ENCODE measurements around the gene ZNF526.
A peak's percentile ranks its signal among the peaks of the same experiment; 100 is the strongest.

The ZNF526 gene

DNA sequence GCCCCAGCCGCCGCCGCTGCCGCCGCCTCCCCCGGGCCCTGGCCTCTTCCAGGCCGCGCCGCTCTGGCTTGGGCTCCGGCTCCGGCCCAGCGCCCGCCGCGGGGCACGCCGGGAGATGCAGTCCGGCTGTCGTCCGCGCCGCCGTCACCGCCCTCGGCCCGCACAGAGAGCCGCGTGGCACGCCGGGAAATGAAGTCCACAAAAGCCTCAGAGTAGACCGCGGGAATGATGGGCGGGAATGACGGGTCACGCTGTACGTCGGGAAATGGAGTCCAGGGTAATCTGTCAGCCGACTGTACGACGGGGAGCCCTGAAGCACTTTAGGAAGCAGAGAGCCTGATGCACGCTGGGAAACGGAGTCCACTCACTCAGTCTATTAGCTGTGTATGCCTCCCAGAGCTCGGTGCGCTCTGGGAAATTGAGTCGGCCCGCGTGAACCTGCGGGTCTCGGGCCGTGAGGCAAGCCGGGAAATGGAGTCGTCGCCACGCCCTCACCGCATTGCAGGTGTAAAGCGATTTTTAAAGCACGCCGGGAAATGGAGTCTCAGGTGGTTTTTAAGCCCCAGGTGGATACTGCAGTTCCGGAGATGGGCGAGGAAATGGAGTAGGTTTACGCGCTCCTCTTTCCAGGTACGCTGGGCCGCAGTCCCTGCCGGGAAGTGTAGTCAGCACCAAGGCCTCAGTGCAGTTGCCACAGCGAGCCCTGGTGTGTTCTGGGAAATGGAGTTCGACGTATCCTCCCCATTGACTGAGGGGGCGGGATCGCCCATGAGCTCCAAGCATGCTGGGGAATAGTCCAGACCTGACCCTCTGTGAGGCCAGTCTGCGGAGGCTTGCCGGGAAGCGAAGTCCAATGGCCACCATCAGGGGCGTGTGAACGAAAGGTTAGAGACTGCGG lies 22.6 kb downstream of the ZNF526 start, which contains the start of gene GSK3A (continued):
- TF ChIP-seq, protein P1, sequence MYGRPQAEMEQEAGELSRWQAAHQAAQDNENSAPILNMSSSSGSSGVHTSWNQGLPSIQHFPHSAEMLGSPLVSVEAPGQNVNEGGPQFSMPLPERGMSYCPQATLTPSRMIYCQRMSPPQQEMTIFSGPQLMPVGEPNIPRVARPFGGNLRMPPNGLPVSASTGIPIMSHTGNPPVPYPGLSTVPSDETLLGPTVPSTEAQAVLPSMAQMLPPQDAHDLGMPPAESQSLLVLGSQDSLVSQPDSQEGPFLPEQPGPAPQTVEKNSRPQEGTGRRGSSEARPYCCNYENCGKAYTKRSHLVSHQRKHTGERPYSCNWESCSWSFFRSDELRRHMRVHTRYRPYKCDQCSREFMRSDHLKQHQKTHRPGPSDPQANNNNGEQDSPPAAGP (tag by site-specific recombination; IDR thresholded peaks at IDR 0.05): peak; percentile 54; the same call in 1 of the 2 replicates
- TF ChIP-seq, protein P2, sequence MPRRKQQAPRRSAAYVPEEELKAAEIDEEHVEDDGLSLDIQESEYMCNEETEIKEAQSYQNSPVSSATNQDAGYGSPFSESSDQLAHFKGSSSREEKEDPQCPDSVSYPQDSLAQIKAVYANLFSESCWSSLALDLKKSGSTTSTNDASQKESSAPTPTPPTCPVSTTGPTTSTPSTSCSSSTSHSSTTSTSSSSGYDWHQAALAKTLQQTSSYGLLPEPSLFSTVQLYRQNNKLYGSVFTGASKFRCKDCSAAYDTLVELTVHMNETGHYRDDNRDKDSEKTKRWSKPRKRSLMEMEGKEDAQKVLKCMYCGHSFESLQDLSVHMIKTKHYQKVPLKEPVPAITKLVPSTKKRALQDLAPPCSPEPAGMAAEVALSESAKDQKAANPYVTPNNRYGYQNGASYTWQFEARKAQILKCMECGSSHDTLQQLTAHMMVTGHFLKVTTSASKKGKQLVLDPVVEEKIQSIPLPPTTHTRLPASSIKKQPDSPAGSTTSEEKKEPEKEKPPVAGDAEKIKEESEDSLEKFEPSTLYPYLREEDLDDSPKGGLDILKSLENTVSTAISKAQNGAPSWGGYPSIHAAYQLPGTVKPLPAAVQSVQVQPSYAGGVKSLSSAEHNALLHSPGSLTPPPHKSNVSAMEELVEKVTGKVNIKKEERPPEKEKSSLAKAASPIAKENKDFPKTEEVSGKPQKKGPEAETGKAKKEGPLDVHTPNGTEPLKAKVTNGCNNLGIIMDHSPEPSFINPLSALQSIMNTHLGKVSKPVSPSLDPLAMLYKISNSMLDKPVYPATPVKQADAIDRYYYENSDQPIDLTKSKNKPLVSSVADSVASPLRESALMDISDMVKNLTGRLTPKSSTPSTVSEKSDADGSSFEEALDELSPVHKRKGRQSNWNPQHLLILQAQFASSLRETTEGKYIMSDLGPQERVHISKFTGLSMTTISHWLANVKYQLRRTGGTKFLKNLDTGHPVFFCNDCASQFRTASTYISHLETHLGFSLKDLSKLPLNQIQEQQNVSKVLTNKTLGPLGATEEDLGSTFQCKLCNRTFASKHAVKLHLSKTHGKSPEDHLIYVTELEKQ (tag by site-specific recombination; IDR thresholded peaks at IDR 0.05; ENCODE audit: borderline replicate concordance): no peak
- TF ChIP-seq, protein P3, sequence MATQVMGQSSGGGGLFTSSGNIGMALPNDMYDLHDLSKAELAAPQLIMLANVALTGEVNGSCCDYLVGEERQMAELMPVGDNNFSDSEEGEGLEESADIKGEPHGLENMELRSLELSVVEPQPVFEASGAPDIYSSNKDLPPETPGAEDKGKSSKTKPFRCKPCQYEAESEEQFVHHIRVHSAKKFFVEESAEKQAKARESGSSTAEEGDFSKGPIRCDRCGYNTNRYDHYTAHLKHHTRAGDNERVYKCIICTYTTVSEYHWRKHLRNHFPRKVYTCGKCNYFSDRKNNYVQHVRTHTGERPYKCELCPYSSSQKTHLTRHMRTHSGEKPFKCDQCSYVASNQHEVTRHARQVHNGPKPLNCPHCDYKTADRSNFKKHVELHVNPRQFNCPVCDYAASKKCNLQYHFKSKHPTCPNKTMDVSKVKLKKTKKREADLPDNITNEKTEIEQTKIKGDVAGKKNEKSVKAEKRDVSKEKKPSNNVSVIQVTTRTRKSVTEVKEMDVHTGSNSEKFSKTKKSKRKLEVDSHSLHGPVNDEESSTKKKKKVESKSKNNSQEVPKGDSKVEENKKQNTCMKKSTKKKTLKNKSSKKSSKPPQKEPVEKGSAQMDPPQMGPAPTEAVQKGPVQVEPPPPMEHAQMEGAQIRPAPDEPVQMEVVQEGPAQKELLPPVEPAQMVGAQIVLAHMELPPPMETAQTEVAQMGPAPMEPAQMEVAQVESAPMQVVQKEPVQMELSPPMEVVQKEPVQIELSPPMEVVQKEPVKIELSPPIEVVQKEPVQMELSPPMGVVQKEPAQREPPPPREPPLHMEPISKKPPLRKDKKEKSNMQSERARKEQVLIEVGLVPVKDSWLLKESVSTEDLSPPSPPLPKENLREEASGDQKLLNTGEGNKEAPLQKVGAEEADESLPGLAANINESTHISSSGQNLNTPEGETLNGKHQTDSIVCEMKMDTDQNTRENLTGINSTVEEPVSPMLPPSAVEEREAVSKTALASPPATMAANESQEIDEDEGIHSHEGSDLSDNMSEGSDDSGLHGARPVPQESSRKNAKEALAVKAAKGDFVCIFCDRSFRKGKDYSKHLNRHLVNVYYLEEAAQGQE (tag by site-specific recombination; IDR thresholded peaks at IDR 0.05): 0 out of 2 replicates have a peak, but pooled peaks have one; percentile 7
- TF ChIP-seq ZNF214 (tag by site-specific recombination; IDR thresholded peaks at IDR 0.05; ENCODE audit: borderline replicate concordance) (no peak), ZNF2 (tag by site-specific recombination; IDR thresholded peaks at IDR 0.05) (peak; percentile 26; the same call in 1 of the 2 replicates), YY1 (tag by site-specific recombination; IDR thresholded peaks at IDR 0.05) (peak; percentile 86), ZBTB17 (tag by site-specific recombination; IDR thresholded peaks at IDR 0.05) (peak; percentile 99), ZNF629 (tag by site-specific recombination; IDR thresholded peaks at IDR 0.05) (peak; percentile 72), ZFHX2 (tag by site-specific recombination; conservative IDR thresholded peaks at IDR 0.05) (peak; percentile 76), SP3 (tag by site-specific recombination; IDR thresholded peaks at IDR 0.05) (peak; percentile 99), ZBTB20 (tag by site-specific recombination; IDR thresholded peaks at IDR 0.05) (peak; percentile 93), ZXDB (tag by site-specific recombination; IDR thresholded peaks at IDR 0.05) (peak; percentile 97), REPIN1 (tag by site-specific recombination; IDR thresholded peaks at IDR 0.05; ENCODE audit: low read depth) (no peak), ZBTB8A (tag by site-specific recombination; IDR thresholded peaks at IDR 0.05) (peak; percentile 36), ZNF391 (tag by site-specific recombination; IDR thresholded peaks at IDR 0.05; ENCODE audit: borderline replicate concordance, low read depth) (0 out of 2 replicates have a peak, but pooled peaks have one; percentile 24), WT1 (tag by site-specific recombination; IDR thresholded peaks at IDR 0.05) (0 out of 2 replicates have a peak, but pooled peaks have one; percentile 21), ZNF660 (tag by site-specific recombination; IDR thresholded peaks at IDR 0.05) (peak; percentile 79), KLF8 (tag by site-specific recombination; IDR thresholded peaks at IDR 0.05) (peak; percentile 98), ZNF133 (tag by site-specific recombination; IDR thresholded peaks at IDR 0.05) (no peak)
- TF ChIP-seq, protein P4, sequence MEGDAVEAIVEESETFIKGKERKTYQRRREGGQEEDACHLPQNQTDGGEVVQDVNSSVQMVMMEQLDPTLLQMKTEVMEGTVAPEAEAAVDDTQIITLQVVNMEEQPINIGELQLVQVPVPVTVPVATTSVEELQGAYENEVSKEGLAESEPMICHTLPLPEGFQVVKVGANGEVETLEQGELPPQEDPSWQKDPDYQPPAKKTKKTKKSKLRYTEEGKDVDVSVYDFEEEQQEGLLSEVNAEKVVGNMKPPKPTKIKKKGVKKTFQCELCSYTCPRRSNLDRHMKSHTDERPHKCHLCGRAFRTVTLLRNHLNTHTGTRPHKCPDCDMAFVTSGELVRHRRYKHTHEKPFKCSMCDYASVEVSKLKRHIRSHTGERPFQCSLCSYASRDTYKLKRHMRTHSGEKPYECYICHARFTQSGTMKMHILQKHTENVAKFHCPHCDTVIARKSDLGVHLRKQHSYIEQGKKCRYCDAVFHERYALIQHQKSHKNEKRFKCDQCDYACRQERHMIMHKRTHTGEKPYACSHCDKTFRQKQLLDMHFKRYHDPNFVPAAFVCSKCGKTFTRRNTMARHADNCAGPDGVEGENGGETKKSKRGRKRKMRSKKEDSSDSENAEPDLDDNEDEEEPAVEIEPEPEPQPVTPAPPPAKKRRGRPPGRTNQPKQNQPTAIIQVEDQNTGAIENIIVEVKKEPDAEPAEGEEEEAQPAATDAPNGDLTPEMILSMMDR (tag by site-specific recombination; IDR thresholded peaks at IDR 0.05): 0 out of 2 replicates have a peak, but pooled peaks have one; percentile 5
- TF ChIP-seq, protein P5, sequence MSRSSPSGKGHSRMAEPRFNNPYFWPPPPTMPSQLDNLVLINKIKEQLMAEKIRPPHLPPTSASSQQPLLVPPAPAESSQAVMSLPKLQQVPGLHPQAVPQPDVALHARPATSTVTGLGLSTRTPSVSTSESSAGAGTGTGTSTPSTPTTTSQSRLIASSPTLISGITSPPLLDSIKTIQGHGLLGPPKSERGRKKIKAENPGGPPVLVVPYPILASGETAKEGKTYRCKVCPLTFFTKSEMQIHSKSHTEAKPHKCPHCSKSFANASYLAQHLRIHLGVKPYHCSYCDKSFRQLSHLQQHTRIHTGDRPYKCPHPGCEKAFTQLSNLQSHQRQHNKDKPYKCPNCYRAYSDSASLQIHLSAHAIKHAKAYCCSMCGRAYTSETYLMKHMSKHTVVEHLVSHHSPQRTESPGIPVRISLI (tag by site-specific recombination; IDR thresholded peaks at IDR 0.05): no peak
- TF ChIP-seq, protein P6, sequence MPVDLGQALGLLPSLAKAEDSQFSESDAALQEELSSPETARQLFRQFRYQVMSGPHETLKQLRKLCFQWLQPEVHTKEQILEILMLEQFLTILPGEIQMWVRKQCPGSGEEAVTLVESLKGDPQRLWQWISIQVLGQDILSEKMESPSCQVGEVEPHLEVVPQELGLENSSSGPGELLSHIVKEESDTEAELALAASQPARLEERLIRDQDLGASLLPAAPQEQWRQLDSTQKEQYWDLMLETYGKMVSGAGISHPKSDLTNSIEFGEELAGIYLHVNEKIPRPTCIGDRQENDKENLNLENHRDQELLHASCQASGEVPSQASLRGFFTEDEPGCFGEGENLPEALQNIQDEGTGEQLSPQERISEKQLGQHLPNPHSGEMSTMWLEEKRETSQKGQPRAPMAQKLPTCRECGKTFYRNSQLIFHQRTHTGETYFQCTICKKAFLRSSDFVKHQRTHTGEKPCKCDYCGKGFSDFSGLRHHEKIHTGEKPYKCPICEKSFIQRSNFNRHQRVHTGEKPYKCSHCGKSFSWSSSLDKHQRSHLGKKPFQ (tag by site-specific recombination; IDR thresholded peaks at IDR 0.05): no peak; the same call in 1 of the 2 replicates
- TF ChIP-seq, protein P7, sequence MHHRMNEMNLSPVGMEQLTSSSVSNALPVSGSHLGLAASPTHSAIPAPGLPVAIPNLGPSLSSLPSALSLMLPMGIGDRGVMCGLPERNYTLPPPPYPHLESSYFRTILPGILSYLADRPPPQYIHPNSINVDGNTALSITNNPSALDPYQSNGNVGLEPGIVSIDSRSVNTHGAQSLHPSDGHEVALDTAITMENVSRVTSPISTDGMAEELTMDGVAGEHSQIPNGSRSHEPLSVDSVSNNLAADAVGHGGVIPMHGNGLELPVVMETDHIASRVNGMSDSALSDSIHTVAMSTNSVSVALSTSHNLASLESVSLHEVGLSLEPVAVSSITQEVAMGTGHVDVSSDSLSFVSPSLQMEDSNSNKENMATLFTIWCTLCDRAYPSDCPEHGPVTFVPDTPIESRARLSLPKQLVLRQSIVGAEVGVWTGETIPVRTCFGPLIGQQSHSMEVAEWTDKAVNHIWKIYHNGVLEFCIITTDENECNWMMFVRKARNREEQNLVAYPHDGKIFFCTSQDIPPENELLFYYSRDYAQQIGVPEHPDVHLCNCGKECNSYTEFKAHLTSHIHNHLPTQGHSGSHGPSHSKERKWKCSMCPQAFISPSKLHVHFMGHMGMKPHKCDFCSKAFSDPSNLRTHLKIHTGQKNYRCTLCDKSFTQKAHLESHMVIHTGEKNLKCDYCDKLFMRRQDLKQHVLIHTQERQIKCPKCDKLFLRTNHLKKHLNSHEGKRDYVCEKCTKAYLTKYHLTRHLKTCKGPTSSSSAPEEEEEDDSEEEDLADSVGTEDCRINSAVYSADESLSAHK (tag by site-specific recombination; IDR thresholded peaks at IDR 0.05): peak; percentile 66; the same call in 1 of the 2 replicates

All from HEK293 (cell line).